ENCODE results near the gene NCKAP5.

The NCKAP5 gene

DNA sequence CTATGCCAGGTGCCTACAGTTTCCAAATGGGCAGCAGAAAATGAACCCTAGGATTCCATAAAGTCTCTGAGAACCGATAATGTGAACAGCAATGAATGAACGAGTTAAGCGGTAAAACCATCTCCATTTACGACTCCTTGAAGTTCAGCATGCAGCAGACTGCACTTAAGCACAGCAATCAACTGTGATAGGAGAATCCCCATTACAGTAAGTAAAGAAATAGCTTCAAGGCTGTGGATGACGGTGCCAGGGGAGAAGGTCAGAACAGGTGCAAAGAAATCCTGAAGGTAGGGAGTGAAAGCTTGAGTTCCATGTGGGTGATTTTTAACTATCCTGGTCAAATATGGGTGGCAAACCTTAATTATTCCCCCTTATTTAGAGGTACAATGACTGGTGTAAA lies 444.4 kb downstream of the NCKAP5 start:
- TF ChIP-seq FOXA1 (IDR thresholded peaks at IDR 0.05) (no peak), SP1 (IDR thresholded peaks at IDR 0.05) (no peak), TARDBP (IDR thresholded peaks at IDR 0.05) (no peak)
- ChIA-PET POLR2A (no interaction called here), CTCF (no interaction called here)
- DNase-seq (ENCODE audit: extremely low spot score) = no peak

GRCh38 chr2:133123393-133123792 lies 444.9 kb downstream of the NCKAP5 start:
- ChIA-PET POLR2A (no interaction called here), CTCF (no interaction called here)
- no peak for TF ChIP-seq L3MBTL2 (conservative IDR thresholded peaks at IDR 0.05)
- no peak for DNase-seq (ENCODE audit: extremely low spot score)

DNA sequence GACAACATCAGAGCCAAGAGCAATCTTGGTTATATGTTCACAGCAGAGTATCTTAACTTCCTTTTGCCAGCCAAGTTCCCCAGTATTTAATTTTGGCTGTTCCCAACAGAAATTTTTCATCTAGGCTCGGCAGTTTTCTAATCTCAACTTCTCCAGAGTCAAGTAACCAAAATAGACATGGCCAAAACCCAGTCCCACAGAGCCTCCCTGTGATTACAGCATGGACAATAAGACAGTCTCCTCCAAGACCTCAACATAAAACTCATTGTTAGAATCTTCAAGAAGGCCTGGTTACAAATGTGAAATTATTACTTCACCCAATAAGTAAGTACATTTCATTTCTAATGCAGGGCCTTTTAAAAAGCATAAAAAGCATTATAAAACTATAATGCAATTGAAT lies 445.7 kb downstream of the NCKAP5 start:
- ChIA-PET POLR2A (no interaction called here), CTCF (no interaction called here)
- no peak for DNase-seq (ENCODE audit: extremely low spot score)
- TF ChIP-seq LEF1 (IDR thresholded peaks at IDR 0.05; ENCODE audit: borderline replicate concordance) (no peak), BHLHE40 (IDR thresholded peaks at IDR 0.05; ENCODE audit: borderline replicate concordance) (no peak), FOXM1 (IDR thresholded peaks at IDR 0.05; ENCODE audit: borderline replicate concordance) (no peak), CTBP1 (IDR thresholded peaks at IDR 0.05; ENCODE audit: borderline replicate concordance) (no peak), ZNF384 (IDR thresholded peaks at IDR 0.05) (no peak), SP1 (IDR thresholded peaks at IDR 0.05) (no peak)
- TF ChIP-seq, protein P1, sequence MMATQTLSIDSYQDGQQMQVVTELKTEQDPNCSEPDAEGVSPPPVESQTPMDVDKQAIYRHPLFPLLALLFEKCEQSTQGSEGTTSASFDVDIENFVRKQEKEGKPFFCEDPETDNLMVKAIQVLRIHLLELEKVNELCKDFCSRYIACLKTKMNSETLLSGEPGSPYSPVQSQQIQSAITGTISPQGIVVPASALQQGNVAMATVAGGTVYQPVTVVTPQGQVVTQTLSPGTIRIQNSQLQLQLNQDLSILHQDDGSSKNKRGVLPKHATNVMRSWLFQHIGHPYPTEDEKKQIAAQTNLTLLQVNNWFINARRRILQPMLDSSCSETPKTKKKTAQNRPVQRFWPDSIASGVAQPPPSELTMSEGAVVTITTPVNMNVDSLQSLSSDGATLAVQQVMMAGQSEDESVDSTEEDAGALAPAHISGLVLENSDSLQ (IDR thresholded peaks at IDR 0.05) = no peak

GRCh38 chr2:133120310-133120709 lies 448.0 kb downstream of the NCKAP5 start:
- DNase-seq (ENCODE audit: extremely low spot score) = no peak
- ChIA-PET CTCF (no interaction called here), POLR2A (no interaction called here)
- TF ChIP-seq ELF4 (IDR thresholded peaks at IDR 0.05) (no peak), LEF1 (IDR thresholded peaks at IDR 0.05; ENCODE audit: borderline replicate concordance) (no peak), TARDBP (IDR thresholded peaks at IDR 0.05) (no peak), FOXK2 (IDR thresholded peaks at IDR 0.05) (no peak), NFRKB (IDR thresholded peaks at IDR 0.05) (no peak), FOXA1 (IDR thresholded peaks at IDR 0.05) (no peak), SUZ12 (IDR thresholded peaks at IDR 0.05) (no peak)

- DNase-seq (ENCODE audit: extremely low spot score) = no peak
- CTCF ChIA-PET = no interaction called here
- POLR2A ChIA-PET = no interaction called here
- no peak for TF ChIP-seq NFRKB (IDR thresholded peaks at IDR 0.05)
- no peak for TF ChIP-seq HDGF (IDR thresholded peaks at IDR 0.05; ENCODE audit: borderline replicate concordance)
- TF ChIP-seq FOXM1 (IDR thresholded peaks at IDR 0.05; ENCODE audit: borderline replicate concordance) = no peak
- no peak for TF ChIP-seq ELF4 (IDR thresholded peaks at IDR 0.05)
- no peak for TF ChIP-seq FOXA1 (IDR thresholded peaks at IDR 0.05)
- TF ChIP-seq LEF1 (IDR thresholded peaks at IDR 0.05; ENCODE audit: borderline replicate concordance) = no peak
- no peak for TF ChIP-seq SP1 (IDR thresholded peaks at IDR 0.05)
- TF ChIP-seq FOXK2 (IDR thresholded peaks at IDR 0.05) = no peak
- no peak for TF ChIP-seq L3MBTL2 (conservative IDR thresholded peaks at IDR 0.05)
- no peak for TF ChIP-seq ARNT (IDR thresholded peaks at IDR 0.05)
- TF ChIP-seq BHLHE40 (IDR thresholded peaks at IDR 0.05; ENCODE audit: borderline replicate concordance) = no peak
- TF ChIP-seq SUZ12 (IDR thresholded peaks at IDR 0.05) = no peak
- no peak for TF ChIP-seq CTBP1 (IDR thresholded peaks at IDR 0.05; ENCODE audit: borderline replicate concordance)
- TF ChIP-seq, protein P1 (IDR thresholded peaks at IDR 0.05) = no peak
Observed at GRCh38 chr2:133110201-133110600, 458.1 kb downstream of the NCKAP5 start.

DNA sequence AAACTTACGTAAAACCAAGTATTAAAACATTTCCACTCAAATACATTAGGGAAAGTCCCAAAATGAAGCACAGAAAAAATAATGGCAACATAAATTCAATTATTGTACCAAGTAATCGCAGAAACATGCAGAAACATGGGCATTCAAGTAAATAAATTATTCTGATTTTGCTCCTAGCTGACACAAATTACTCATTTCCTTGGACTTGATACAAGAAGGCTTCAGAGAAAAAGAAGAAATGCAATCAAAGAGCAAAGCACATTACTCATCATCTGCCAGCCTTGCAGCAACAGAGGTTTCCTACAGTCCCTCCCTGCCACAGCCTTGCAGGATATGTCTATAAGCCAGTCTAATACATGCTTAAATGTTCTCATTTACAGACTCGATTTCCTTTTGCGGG lies 458.5 kb downstream of the NCKAP5 start:
- CTCF ChIA-PET = no interaction called here
- POLR2A ChIA-PET = no interaction called here
- TF ChIP-seq SP1 (IDR thresholded peaks at IDR 0.05) (no peak), FOXM1 (IDR thresholded peaks at IDR 0.05; ENCODE audit: borderline replicate concordance) (no peak), ELF4 (IDR thresholded peaks at IDR 0.05) (no peak)
- no peak for DNase-seq (ENCODE audit: extremely low spot score)

DNA sequence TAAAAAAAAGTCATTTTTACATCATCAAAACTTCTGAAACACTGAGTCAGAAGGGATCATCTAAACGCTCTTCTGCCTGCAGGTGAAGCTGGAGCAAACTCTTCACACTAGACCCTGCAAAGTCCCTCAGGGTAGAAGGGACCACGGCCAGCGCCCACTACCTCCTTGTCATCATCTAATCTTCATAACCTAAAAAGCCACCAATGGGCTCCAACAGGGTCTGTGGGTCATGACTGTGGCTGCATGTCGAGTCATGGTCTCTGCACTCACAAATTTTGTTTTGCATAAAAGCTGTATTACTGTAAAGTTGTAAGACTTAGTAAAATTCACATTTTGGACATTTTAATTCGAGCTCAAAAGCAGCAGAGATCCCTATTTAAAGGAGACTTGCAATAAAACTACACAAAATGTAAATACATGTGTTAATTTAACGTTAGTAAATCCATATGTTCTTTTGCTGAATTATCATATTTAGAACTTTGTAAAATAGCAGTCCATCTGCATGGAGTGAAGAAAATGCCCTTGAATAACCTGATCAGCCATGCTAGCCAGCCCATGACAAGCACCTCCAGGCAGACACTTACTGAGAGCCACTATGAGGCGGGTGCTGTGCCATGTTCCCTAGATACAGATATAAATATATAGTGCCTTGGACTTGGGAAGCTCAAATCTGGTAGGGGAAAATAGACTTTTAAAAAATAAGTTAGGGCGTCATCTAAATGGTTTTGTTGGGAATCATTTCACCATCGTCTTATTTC lies 461.0 kb downstream of the NCKAP5 start:
- TF ChIP-seq ZNF384 (IDR thresholded peaks at IDR 0.05) (no peak), BHLHE40 (IDR thresholded peaks at IDR 0.05; ENCODE audit: borderline replicate concordance) (no peak), ELF4 (IDR thresholded peaks at IDR 0.05) (no peak), FOXK2 (IDR thresholded peaks at IDR 0.05) (no peak), NFRKB (IDR thresholded peaks at IDR 0.05) (no peak), ARNT (IDR thresholded peaks at IDR 0.05) (no peak)
- ChIA-PET CTCF (no interaction called here), POLR2A (no interaction called here)
- DNase-seq (ENCODE audit: extremely low spot score) = no peak

- POLR2A ChIA-PET = no interaction called here
- CTCF ChIA-PET = no interaction called here
- no peak for TF ChIP-seq ARNT (IDR thresholded peaks at IDR 0.05)
- no peak for TF ChIP-seq NFRKB (IDR thresholded peaks at IDR 0.05)
- TF ChIP-seq CTBP1 (IDR thresholded peaks at IDR 0.05; ENCODE audit: borderline replicate concordance) = no peak
- TF ChIP-seq LEF1 (IDR thresholded peaks at IDR 0.05; ENCODE audit: borderline replicate concordance) = no peak
- no peak for TF ChIP-seq FOXM1 (IDR thresholded peaks at IDR 0.05; ENCODE audit: borderline replicate concordance)
- no peak for TF ChIP-seq ZNF384 (IDR thresholded peaks at IDR 0.05)
- TF ChIP-seq FOXK2 (IDR thresholded peaks at IDR 0.05) = no peak
- TF ChIP-seq, protein P1 (IDR thresholded peaks at IDR 0.05) = no peak
- DNase-seq (ENCODE audit: extremely low spot score) = no peak
Observed at GRCh38 chr2:133104871-133105270, 463.4 kb downstream of the NCKAP5 start.

Data from HEK293T (cell line).